Activated CD8-positive, alpha-beta memory T cell treated with anti-CD3 and anti-CD28 coated beads, Interleukin-2, amount 50 U/mL, for 4 hours (primary cell): ENCODE results near the gene RHOT2.

Experiments
- DNase-seq: peaks from one replicate; pipeline ENCODE4 v3.0.0-alpha.2; 2020

Gene RHOT2

GRCh38 chr16:702341-702740, 34.4 kb downstream of the RHOT2 start:
- DNase-seq, result no peak

DNA sequence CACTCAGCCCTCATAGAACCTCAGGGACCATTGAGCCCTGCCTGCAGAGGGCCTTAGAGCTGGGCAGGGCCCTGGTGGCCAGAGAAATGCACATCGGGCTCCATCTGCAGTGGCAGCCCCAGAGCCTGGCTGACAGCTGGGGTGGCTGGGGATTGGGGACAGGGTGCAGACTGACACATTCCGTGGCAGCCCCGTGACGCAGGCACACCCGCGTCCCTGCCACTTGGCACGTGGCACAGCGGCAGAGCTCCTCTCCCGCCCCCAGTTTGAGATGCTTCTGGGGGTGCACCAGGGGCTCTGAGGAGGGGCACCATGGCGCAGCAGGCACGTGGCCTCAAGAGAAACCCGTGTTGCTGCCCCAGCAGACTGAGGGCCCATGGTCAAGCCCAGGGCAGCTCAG, 35.5 kb downstream of the RHOT2 start:
- DNase-seq, result no peak

DNA sequence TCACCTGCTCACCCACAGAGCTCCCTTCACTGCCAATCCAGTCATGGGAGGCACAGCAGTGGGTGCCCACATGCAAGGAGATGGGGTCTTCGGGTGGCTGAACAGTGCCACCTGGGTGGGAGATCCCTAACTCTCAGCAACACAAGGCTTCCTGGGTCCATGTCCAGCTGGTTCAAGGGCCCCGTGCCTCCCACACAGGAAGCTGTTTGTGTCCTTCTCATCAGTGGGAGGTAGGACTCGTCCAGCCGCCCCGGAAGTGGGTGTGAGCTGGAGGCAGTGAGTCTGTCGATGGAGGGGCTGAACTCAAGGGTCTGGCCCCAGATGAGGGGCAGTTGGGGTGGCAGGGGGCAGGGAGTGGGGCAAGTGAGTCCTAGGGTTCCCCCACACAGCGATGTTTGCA, 36.1 kb downstream of the RHOT2 start:
- no peak for DNase-seq

- no peak for DNase-seq
Observed at GRCh38 chr16:704552-705380, 36.8 kb downstream of the RHOT2 start.

DNA sequence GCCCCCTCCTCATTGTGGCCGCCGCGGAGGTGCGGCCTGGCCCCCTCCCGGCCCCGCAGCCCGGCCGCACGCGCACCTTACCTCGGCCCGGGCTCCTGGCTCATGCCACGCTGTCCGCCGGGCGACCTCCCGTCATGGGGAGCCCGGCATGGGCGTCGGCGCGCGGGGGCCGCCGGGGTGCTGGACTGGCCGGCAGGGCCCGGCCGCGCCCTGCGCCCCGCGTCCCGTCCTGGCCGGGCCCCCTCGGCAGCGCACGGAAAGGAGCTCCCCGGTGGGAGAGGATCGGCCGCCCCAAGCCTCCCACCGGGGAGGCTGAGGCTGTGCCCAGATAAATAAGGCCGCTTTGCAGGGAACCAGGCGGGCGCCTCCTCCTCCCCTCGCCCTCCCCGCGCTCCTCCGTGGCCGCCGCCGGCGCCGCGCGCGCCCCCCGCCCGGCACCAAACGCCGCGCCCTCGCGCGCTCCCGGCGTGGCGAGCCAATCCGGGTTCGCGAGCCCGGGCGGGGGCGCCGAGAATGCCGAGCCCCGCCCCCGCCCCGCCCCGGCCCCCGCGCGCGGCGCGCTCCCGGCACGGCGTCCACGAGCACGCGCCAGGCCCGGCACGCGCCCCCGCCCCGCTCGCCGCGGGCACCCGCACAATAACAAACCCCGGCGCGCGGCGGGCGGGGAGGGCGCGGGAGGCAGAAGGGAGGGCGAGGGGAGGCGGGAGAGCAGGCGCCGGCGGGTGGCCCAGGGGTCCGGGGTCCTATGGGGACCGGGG, 37.7 kb downstream of the RHOT2 start, which contains the start of gene FBXL16:
TSS of gene FBXL16 (minus strand) at position 371 of the 758 bp plus-strand sequence. CDS start 8,396 bp downstream, outside the sequence.
- DNase-seq, result no peak

DNA sequence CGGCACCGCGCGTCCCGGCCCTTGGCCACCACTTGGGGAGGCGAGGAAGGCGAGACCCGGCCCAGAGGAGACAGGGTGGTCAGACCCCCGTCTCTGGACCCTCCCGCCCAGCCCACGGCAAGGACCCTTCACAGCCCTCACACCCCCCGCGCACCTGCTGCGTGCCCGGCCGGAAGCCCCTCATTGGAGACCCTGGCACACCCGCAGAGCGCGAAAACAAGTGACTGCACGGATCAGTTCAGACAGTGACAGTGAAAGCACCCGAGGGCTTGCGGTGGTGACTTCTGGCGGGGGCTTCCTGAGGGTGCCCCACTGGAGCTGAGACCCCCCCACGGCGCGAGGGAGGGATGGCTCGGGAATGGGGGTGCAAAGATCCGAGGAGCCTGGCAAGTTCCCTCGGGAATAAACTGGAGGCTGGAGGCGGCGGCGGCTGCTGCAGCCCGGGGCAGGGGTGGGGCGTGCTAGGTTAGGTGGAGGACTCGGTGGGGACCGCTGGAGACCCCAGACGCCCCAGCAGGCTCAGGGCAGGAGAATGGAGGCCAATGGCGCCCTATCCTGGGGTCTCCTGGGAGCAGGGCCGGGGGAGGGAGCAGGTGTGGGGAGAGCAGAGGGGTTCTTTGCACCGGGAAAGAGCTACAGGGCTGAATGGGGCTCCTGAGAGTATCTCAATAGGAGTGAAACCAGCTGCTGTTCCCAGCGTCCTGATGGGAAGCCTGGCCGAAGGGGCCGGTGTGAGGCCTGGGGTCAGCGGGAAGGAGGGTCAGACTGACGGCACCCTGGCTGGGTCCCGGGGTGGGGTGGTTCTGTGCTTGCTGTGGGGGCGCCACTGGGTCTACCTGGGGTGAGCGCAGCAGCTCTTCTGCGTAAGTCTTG, 38.5 kb downstream of the RHOT2 start:
- no peak for DNase-seq

- DNase-seq, result no peak
Observed at GRCh38 chr16:707062-707538, 39.2 kb downstream of the RHOT2 start.

GRCh38 chr16:708019-708418, 40.1 kb downstream of the RHOT2 start:
- DNase-seq, result no peak

GRCh38 chr16:708959-709358, 41.0 kb downstream of the RHOT2 start:
- DNase-seq, result no peak

DNA sequence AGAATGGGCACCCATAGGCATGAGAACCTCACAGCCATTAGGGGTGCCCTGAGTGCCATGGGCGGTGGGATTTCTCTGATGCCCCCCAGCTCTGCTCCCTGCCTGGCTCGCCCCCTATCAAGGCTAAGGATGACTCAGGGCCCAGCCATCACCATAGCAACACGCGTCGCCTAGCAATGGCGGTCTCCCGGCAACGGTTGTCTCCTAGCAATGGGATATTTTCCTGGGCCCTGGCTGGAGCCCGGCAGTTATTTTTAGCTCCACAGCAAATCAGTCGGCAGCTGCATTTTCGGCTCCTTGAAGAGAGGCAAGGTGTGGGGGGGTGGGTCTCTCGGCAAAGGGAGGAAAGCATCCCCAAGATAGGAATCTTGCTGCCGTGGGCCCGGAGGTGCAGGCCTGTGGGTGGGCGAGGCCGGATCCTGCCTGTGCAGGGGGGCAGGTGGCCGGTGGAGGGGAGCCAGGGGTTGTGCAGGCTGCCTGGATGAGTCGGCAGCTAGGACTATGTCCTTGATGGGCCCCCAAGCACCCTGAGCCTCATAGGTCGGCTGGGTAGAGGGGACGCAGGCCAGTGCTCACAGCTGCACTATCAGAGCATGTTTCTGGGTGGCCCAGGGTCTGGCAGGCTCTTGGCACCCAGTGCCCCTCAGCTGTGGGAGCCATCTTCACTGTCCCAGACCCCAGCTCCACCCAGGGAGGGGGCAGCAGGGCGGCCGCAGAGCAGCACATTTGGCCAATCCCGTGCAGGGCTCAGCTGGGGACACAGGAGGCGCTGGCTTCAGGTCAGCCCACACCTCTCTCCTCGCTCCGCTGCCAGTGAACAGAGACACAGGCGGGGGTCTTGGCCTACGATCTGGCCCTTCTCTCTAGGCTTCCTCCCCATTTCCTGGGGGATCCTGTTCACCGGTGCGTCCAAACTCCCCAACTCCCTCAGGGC, 41.9 kb downstream of the RHOT2 start:
- DNase-seq, result no peak

- no peak for DNase-seq
Observed at GRCh38 chr16:710500-711075, 42.7 kb downstream of the RHOT2 start.

DNA sequence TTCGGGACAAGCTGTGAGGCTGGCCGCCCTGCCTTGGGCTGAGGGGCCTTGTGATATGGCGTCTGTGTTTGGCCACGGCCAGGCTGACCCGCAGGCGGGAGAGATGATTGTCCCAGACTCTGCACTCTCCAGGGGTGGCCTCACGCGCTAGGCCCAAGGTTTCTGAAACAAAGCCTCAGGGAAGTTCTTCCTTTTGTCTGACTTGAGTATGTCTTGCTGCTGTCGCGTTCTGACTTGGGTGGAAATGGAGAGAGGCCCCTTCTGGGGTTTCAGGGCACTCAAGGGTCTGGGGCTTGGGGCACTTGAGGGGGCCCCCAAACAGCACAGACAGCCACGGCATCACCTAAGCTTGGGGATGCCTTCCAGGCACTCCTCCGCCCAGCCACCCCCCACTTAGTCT, 43.2 kb downstream of the RHOT2 start:
- no peak for DNase-seq

- DNase-seq, result peak; percentile 86
Observed at GRCh38 chr16:711548-712320, 43.8 kb downstream of the RHOT2 start.

- DNase-seq, result peak; percentile 53
Observed at GRCh38 chr16:712740-713250, 44.9 kb downstream of the RHOT2 start.

DNA sequence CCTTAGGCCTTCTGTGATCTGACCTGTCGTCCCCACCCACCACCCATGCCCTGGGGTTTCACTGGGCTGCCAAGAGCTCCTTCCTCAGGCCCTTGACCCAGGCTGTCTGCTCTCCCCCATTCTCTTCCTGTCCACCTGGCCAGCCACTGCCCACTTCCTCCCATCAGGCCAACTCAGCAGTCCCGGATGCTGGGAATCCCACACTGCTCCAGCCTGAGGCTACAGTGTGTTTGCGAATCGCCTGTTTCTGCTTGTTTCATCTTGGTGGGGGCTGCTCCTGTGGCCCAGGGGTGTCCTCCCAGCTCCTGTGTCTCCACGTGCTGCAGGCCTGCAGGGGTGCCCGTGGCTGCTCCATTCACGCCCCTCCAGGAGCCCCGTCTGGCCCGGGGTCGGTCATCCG, 46.1 kb downstream of the RHOT2 start:
- no peak for DNase-seq

- peak; percentile 92 for DNase-seq
Observed at GRCh38 chr16:714558-715476, 46.9 kb downstream of the RHOT2 start, which contains the start of gene METRN. TSS of gene METRN (plus strand) at chr16:715118. CDS start at chr16:715290, 172 bp downstream.

DNA sequence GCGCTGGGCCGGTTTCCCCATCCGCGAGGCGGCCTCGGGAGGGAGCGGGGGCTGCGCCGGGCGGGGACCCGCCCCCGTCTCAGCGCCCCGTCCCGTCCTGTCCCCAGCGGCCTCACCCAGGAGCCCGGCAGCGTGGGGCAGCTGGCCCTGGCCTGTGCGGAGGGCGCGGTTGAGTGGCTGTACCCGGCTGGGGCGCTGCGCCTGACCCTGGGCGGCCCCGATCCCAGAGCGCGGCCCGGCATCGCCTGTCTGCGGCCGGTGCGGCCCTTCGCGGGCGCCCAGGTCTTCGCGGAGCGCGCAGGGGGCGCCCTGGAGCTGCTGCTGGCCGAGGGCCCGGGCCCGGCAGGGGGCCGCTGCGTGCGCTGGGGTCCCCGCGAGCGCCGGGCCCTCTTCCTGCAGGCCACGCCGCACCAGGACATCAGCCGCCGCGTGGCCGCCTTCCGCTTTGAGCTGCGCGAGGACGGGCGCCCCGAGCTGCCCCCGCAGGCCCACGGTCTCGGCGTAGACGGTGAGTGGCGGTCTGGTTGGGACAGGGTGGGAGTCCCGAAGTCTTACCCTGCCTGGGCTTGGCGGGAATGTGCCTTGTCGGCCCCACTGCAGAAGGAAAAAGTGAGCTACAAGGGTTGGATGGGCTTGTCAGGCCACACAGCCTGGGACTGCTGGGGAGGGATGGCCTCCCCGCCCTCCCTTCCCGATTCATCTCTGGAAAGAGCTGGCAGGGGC, 47.7 kb downstream of the RHOT2 start:
- DNase-seq, result no peak

GRCh38 chr16:716200-716568, 48.3 kb downstream of the RHOT2 start:
- no peak for DNase-seq
